ENCODE data around the gene CACNA1I.

The CACNA1I gene

GRCh38 chr22:39715778-39716495 is 145.4 kb downstream of the CACNA1I start:
- Histone ChIP-seq H3K36me3 (ENCODE audit: control insufficient read depth, insufficient read depth, low read length) (no peaks in the 10 kb centered on the region), H3K27ac (ENCODE audit: low read depth, low read length) (no peak overlapping the region), H3K4me3 (ENCODE audit: low read length) (no peak overlapping the region), H3K9ac (ENCODE audit: low read length) (no peak overlapping the region), H3K4me1 (ENCODE audit: control insufficient read depth, insufficient read depth, low read length) (no peaks in the 10 kb centered on the region), H3K27me3 (ENCODE audit: control insufficient read depth, insufficient read depth, low read length) (no peaks in the 10 kb centered on the region)

- Histone ChIP-seq H3K27me3 (ENCODE audit: control insufficient read depth, insufficient read depth, low read length) (no peaks in the 10 kb centered on the region), H3K4me3 (ENCODE audit: low read length) (no peak overlapping the region), H3K9ac (ENCODE audit: low read length) (no peak overlapping the region), H3K27ac (ENCODE audit: low read depth, low read length) (no peak overlapping the region), H3K36me3 (ENCODE audit: control insufficient read depth, insufficient read depth, low read length) (no peaks in the 10 kb centered on the region), H3K4me1 (ENCODE audit: control insufficient read depth, insufficient read depth, low read length) (no peaks in the 10 kb centered on the region)
Measured at GRCh38 chr22:39716534-39716933, 146.0 kb downstream of the CACNA1I start.

GRCh38 chr22:39717099-39717498 is 146.5 kb downstream of the CACNA1I start:
- H3K4me3 ChIP-seq (ENCODE audit: low read length) = no peak overlapping the region
- no peaks in the 10 kb centered on the region for H3K36me3 ChIP-seq (ENCODE audit: control insufficient read depth, insufficient read depth, low read length)
- no peak overlapping the region for H3K27ac ChIP-seq (ENCODE audit: low read depth, low read length)
- H3K4me1 ChIP-seq (ENCODE audit: control insufficient read depth, insufficient read depth, low read length) = no peaks in the 10 kb centered on the region
- no peaks in the 10 kb centered on the region for H3K27me3 ChIP-seq (ENCODE audit: control insufficient read depth, insufficient read depth, low read length)
- H3K9ac ChIP-seq (ENCODE audit: low read length) = no peak overlapping the region

- no peaks in the 10 kb centered on the region for H3K36me3 ChIP-seq (ENCODE audit: control insufficient read depth, insufficient read depth, low read length)
- no peaks in the 10 kb centered on the region for H3K4me1 ChIP-seq (ENCODE audit: control insufficient read depth, insufficient read depth, low read length)
- no peak overlapping the region for H3K27ac ChIP-seq (ENCODE audit: low read depth, low read length)
- H3K4me3 ChIP-seq (ENCODE audit: low read length) = no peak overlapping the region
- no peaks in the 10 kb centered on the region for H3K27me3 ChIP-seq (ENCODE audit: control insufficient read depth, insufficient read depth, low read length)
- H3K9ac ChIP-seq (ENCODE audit: low read length) = no peak overlapping the region
Measured at GRCh38 chr22:39718206-39718605, 147.7 kb downstream of the CACNA1I start.

DNA sequence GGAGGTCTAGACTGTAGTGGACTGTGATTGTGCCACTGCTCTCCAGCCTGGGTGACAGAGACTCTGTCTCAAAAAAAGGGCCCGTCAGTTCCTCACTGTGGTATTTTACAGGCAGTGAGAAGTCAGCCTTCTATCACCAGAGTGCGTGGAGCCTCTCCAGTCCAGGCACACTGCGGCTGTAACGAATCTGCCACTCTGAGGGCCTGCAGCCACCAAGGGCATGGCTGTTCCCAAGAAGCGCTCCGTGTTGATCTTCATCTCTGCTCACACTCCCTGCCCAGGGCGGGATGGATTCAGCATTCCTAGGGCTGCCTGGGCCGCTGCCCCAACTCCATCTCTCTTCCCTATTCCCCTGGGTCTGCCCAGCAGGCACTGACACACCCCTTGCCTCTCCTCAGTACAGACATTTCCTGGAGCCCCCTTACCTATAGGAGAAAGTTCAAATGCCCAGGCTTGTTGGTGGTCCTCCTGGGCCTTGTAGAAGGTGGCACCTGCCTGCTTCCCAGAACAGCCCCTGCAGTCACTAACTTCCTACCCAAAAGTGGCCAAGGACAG is 148.4 kb downstream of the CACNA1I start:
- H3K27me3 ChIP-seq (ENCODE audit: control insufficient read depth, insufficient read depth, low read length) = no peaks in the 10 kb centered on the region
- H3K27ac ChIP-seq (ENCODE audit: low read depth, low read length) = no peak overlapping the region

DNA sequence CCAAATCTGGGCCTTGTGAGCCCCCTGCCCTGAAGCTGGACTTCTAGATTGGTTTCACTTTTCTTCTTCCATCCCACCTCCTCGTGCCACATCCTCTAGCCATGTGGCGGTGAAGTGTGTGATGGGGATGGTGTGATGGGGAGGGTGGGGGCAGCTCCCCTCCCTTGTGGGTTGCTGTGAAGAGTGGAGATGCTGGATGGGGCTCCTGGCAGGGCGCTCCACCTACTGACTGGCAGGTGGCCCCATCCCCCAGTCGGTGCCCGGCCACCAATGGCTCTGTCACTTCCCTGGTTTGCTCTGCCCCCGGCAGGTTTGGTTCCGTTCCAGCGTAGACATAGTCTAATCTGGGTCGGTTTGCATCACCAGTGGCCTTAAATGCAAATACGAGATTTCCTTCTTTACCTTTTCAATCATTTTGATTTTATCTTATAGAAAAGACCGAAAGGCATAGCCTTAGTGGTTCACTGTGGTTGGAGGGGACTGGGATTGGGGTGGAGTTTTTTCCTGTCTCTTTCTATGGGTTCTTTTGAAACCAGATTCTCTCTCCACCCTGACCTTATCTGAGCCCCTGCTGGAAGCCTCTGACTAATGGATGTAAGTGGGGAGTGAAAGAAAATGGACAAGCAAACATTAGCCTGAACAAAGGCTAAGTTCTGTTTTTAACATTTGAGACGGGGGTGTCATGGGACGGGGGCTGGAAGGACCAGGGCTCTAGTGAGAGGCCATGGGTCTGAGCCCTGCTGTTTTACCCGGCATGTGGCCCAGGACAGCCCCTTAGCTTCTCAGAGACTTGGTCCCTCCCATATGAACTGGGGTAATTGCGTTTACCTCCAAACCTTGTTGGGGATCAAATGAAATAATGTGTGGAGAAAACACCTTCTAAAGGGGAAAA is 149.3 kb downstream of the CACNA1I start:
- Histone ChIP-seq H3K9ac (ENCODE audit: low read length) (no peak overlapping the region), H3K4me3 (ENCODE audit: low read length) (no peak overlapping the region), H3K36me3 (ENCODE audit: control insufficient read depth, insufficient read depth, low read length) (no peaks in the 10 kb centered on the region), H3K27me3 (ENCODE audit: control insufficient read depth, insufficient read depth, low read length) (no peaks in the 10 kb centered on the region), H3K4me1 (ENCODE audit: control insufficient read depth, insufficient read depth, low read length) (no peaks in the 10 kb centered on the region), H3K27ac (ENCODE audit: low read depth, low read length) (no peak overlapping the region)

More for the DNA sequence above, 148.4 kb downstream of the CACNA1I start:
- H3K4me3 ChIP-seq (ENCODE audit: low read length) = no peak overlapping the region
- no peak overlapping the region for H3K9ac ChIP-seq (ENCODE audit: low read length)
- H3K4me1 ChIP-seq (ENCODE audit: control insufficient read depth, insufficient read depth, low read length) = no peaks in the 10 kb centered on the region
- H3K36me3 ChIP-seq (ENCODE audit: control insufficient read depth, insufficient read depth, low read length) = no peaks in the 10 kb centered on the region

DNA sequence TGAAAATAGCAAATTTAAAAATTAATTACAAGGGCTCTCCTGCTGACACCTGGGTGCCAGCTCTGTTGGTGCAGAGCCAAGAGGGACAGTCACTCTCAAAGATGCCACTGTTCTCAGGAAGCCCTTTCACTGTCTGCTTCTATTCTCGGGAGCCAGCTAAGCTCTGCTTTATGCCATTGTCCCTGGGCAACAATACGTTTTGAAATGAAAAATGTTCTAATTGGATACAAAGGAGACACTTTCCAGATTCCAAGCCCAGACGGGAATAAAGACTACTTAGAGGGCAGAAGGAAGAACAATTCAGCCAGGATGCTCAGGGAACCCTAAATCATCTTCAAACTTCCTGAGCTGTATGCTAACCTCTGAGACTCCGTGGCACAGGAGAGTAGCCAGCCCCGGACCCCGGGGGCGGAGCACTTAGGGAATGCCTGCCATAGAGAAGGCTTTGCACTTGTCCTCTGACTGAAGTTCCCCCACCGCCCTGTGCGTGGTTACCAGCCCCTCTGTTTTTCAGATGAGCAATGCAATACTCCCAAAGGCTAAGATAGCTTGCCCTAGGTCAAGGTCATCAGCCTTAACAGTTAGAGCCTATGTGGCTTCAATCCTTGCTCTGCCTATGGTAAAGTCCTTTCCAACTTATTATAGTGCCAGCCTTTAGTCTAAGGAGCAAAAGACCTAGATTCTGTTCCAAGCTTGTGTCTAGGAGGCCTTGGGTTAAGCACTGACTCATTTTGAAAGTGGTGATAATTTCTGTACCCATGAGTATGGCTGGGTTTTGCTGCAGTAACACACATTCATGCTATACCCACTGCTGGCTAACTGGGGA is 150.9 kb downstream of the CACNA1I start:
- Histone ChIP-seq H3K4me3 (ENCODE audit: low read length) (no peak overlapping the region), H3K27me3 (ENCODE audit: control insufficient read depth, insufficient read depth, low read length) (no peaks in the 10 kb centered on the region), H3K36me3 (ENCODE audit: control insufficient read depth, insufficient read depth, low read length) (no peaks in the 10 kb centered on the region), H3K9ac (ENCODE audit: low read length) (no peak overlapping the region), H3K27ac (ENCODE audit: low read depth, low read length) (no peak overlapping the region), H3K4me1 (ENCODE audit: control insufficient read depth, insufficient read depth, low read length) (no peaks in the 10 kb centered on the region)

GRCh38 chr22:39722032-39722325 is 151.4 kb downstream of the CACNA1I start:
- Histone ChIP-seq H3K4me3 (ENCODE audit: low read length) (no peak overlapping the region), H3K4me1 (ENCODE audit: control insufficient read depth, insufficient read depth, low read length) (no peaks in the 10 kb centered on the region), H3K27ac (ENCODE audit: low read depth, low read length) (no peak overlapping the region), H3K36me3 (ENCODE audit: control insufficient read depth, insufficient read depth, low read length) (no peaks in the 10 kb centered on the region), H3K9ac (ENCODE audit: low read length) (no peak overlapping the region), H3K27me3 (ENCODE audit: control insufficient read depth, insufficient read depth, low read length) (no peaks in the 10 kb centered on the region)

DNA sequence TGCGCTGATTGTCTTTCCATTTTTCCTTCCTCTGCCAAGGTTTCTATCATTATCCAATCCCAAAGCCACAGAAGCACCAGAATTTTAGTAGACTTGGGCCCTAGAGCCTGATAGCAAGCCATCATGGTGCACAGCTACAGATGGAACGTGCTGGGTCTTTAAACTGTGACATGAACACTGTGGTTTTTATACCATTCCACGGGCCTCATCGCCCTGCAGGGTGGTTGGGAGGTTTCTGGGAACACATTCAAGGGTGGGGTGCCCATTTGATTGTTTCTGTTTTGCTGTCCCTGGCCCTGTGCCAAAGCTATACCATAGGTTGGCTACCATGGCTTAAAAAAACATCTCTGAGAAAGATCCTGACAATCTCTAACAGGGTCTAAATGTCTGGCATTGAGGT is 151.9 kb downstream of the CACNA1I start:
- Histone ChIP-seq H3K36me3 (ENCODE audit: control insufficient read depth, insufficient read depth, low read length) (no peaks in the 10 kb centered on the region), H3K4me3 (ENCODE audit: low read length) (no peak overlapping the region), H3K27me3 (ENCODE audit: control insufficient read depth, insufficient read depth, low read length) (no peaks in the 10 kb centered on the region), H3K27ac (ENCODE audit: low read depth, low read length) (no peak overlapping the region), H3K4me1 (ENCODE audit: control insufficient read depth, insufficient read depth, low read length) (no peaks in the 10 kb centered on the region), H3K9ac (ENCODE audit: low read length) (no peak overlapping the region)

DNA sequence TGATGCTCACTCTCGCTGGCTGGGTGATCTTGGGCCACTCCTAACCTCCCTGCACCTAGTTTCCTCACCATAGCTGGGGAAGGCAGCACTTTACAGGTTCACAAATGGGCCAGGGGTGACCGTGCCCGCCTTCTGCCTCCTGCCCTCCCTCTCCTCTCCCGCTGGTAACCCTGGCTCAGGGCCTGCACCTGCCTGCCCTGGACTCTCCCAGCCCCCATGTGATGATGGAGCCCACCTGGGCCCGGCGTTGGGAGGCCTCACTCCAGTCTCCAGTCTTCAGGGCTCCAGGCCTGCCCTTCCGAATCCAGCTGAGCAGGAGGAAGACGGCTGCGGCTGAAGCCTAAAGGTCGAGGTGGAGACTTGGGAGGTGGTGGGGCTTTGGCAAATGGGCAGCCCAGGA is 152.9 kb downstream of the CACNA1I start:
- H3K36me3 ChIP-seq (ENCODE audit: control insufficient read depth, insufficient read depth, low read length) = no peaks in the 10 kb centered on the region
- H3K4me1 ChIP-seq (ENCODE audit: control insufficient read depth, insufficient read depth, low read length) = no peaks in the 10 kb centered on the region
- no peaks in the 10 kb centered on the region for H3K27me3 ChIP-seq (ENCODE audit: control insufficient read depth, insufficient read depth, low read length)
- H3K9ac ChIP-seq (ENCODE audit: low read length) = no peak overlapping the region
- no peak overlapping the region for H3K27ac ChIP-seq (ENCODE audit: low read depth, low read length)
- H3K4me3 ChIP-seq (ENCODE audit: low read length) = no peak overlapping the region

DNA sequence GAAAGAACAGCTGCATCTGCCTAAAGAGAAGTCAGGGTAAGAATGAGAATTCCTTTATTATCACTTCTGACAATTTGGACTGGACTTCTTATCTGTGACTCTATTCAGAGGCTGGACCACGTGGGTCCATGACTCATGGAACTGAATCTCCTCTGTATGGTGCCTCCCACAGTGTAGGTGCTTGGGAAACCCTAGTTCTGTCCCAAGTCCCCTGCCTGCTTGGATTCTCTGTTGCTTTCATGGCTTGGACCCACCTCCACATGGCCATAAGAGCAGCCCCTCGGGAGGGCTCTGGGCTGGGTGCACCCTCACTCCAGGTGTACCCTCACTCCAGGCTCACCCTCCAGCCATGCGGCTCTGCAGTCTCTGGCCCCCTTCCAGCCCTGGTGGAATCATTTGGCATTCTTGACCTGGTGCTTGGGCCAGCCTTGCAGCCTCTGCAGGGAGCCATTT is 153.4 kb downstream of the CACNA1I start:
- Histone ChIP-seq H3K27me3 (ENCODE audit: control insufficient read depth, insufficient read depth, low read length) (no peaks in the 10 kb centered on the region), H3K4me1 (ENCODE audit: control insufficient read depth, insufficient read depth, low read length) (no peaks in the 10 kb centered on the region), H3K36me3 (ENCODE audit: control insufficient read depth, insufficient read depth, low read length) (no peaks in the 10 kb centered on the region), H3K9ac (ENCODE audit: low read length) (no peak overlapping the region), H3K27ac (ENCODE audit: low read depth, low read length) (no peak overlapping the region), H3K4me3 (ENCODE audit: low read length) (no peak overlapping the region)

DNA sequence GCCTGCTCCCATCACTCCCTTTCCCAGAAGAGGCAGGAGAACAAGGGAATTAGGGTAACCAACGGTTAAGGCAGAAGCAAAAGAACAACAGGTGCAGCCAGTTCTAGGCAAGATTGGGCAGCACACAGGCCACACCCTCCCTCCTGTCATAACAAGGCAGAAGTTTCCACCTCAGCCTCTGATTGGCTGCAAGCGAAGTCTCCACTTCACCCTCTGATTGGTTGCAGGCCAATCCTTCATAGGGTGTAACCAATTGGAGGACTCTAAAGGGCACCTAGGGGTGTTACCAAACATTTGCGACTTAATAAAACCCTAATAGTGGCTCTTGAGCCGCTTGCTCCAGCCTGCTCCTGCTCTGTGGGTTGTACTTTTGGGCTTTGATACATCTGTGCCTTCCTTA is 153.8 kb downstream of the CACNA1I start:
- Histone ChIP-seq H3K4me1 (ENCODE audit: control insufficient read depth, insufficient read depth, low read length) (no peaks in the 10 kb centered on the region), H3K36me3 (ENCODE audit: control insufficient read depth, insufficient read depth, low read length) (no peaks in the 10 kb centered on the region), H3K4me3 (ENCODE audit: low read length) (no peak overlapping the region), H3K9ac (ENCODE audit: low read length) (no peak overlapping the region), H3K27me3 (ENCODE audit: control insufficient read depth, insufficient read depth, low read length) (no peaks in the 10 kb centered on the region), H3K27ac (ENCODE audit: low read depth, low read length) (no peak overlapping the region)
